ENCODE results near the gene TEX11. TPM values are rescaled to one million over a fixed set of nuclear protein-coding genes. Genes with fewer than 3 reads are reported as not detected.

The TEX11 gene
- total RNA-seq (2014; rRNA removed; shearing (Covaris generic)), result 0.85 and 1.0 TPM in 2 replicates
- 0.28 and 0.60 TPM in 2 replicates for polyA plus RNA-seq (2016; fragmentation: Nextera tagmentation; extraction: Ambion mirVana)
- long read RNA-seq, result 0 reads

GRCh38 chrX:70908541-70908940 lies at the start of gene TEX11:
Gene TEX11, minus strand, starts transcription at chrX:70908711. Its CDS starts 922 bp downstream, at chrX:70907789.
- no peak within 1 kb of the TSS for H3K27ac Mint-ChIP-seq
- Histone ChIP-seq H3K79me2 (replicated peaks; ENCODE audit: insufficient read depth) (no peaks in the 10 kb centered on the region), H3K27me3 (ENCODE audit: insufficient read depth) (no peaks in the 10 kb centered on the region), H2AFZ (no peak within 1 kb of the TSS; the same call in 1 of the 2 replicates), H3K4me1 (ENCODE audit: insufficient read depth) (no peaks in the 10 kb centered on the region), H3K36me3 (ENCODE audit: insufficient read depth) (no peaks in the 10 kb centered on the region), H4K20me1 (replicated peaks; ENCODE audit: insufficient read depth) (no peaks in the 10 kb centered on the region), H3K27ac (ENCODE audit: low read depth) (no peak within 1 kb of the TSS), H3F3A (replicated peaks; ENCODE audit: low read depth) (no peaks in the 10 kb centered on the region), H3K4me2 (no peak within 1 kb of the TSS), H3K9me2 (ENCODE audit: insufficient read depth) (no peaks in the 10 kb centered on the region), H3K4me3 (no peak within 1 kb of the TSS)
- peaks cover 8% of the 10 kb centered on the region; the same call in 2 of the 3 replicates for H3K9me3 Mint-ChIP-seq
- 0 out of 3 replicates have a peak, but pooled peaks cover 3% of the 10 kb centered on the region for H3K4me1 Mint-ChIP-seq
- H3K27me3 Mint-ChIP-seq (ENCODE audit: insufficient read depth, low read depth, poor library complexity), result no peaks in the 10 kb centered on the region
- ATAC-seq (peak; percentile 80), DNase-seq (ENCODE audit: low spot score) (peak; percentile 73)
- H3K4me3 Mint-ChIP-seq, result no peak within 1 kb of the TSS
- peak; percentile 42 to 67 for TF ChIP-seq CTCF (conservative IDR thresholded peaks at IDR 0.05; ENCODE audit: low read depth in 2 of 2)
- TF ChIP-seq CREB1 (CRISPR knock-in tag; IDR thresholded peaks at IDR 0.05; ENCODE audit: low read depth), result no peak
- H3K36me3 Mint-ChIP-seq (ENCODE audit: low read depth), result 0 out of 3 replicates have a peak, but pooled peaks cover 3% of the 10 kb centered on the region

- H3K4me1 ChIP-seq (ENCODE audit: insufficient read depth), result peaks cover 1% of the 10 kb centered on the region; the same call in 1 of the 2 replicates
- H3K36me3 ChIP-seq (ENCODE audit: insufficient read depth), result no peaks in the 10 kb centered on the region
- no peak overlapping the region for H3K4me2 ChIP-seq
- peaks cover 1% of the 10 kb centered on the region for H3K4me1 Mint-ChIP-seq
- H3K27me3 Mint-ChIP-seq (ENCODE audit: insufficient read depth, low read depth, poor library complexity), result no peaks in the 10 kb centered on the region
- no peaks in the 10 kb centered on the region for H3K79me2 ChIP-seq (replicated peaks; ENCODE audit: insufficient read depth)
- DNase-seq (ENCODE audit: low spot score) (no peak), ATAC-seq (no peak)
- no peaks in the 10 kb centered on the region; the same call in 2 of the 3 replicates for H3K9me3 Mint-ChIP-seq
- no peaks in the 10 kb centered on the region for H3K9me2 ChIP-seq (ENCODE audit: insufficient read depth)
- no peak overlapping the region for H3K4me3 ChIP-seq
- no peak overlapping the region for H3K4me3 Mint-ChIP-seq
- no peak overlapping the region for H3K27ac Mint-ChIP-seq
- TF ChIP-seq NANOG (IDR thresholded peaks at IDR 0.05; ENCODE audit: borderline replicate concordance) (no peak), ZNF462 (CRISPR knock-in tag; IDR thresholded peaks at IDR 0.05) (no peak), CTCF (conservative IDR thresholded peaks at IDR 0.05; ENCODE audit: low read depth in 2 of 2) (no peak), STAT1 (IDR thresholded peaks at IDR 0.05; ENCODE audit: unreplicated experiment) (no peak), EZH2 (IDR thresholded peaks at IDR 0.05; ENCODE audit: low read depth, unreplicated experiment) (no peak), EZH2phosphoT487 (IDR thresholded peaks at IDR 0.05; ENCODE audit: unreplicated experiment) (no peak)
- H3K36me3 Mint-ChIP-seq (ENCODE audit: low read depth), result no peaks in the 10 kb centered on the region
- H3F3A ChIP-seq (replicated peaks; ENCODE audit: low read depth), result no peaks in the 10 kb centered on the region
- no peaks in the 10 kb centered on the region for H4K20me1 ChIP-seq (replicated peaks; ENCODE audit: insufficient read depth)
- H3K27ac ChIP-seq (ENCODE audit: low read depth), result no peak overlapping the region
- no peak overlapping the region for H2AFZ ChIP-seq
- no peaks in the 10 kb centered on the region for H3K27me3 ChIP-seq (ENCODE audit: insufficient read depth)
These were observed 46.4 kb upstream of the TEX11 start for GRCh38 chrX:70954871-70955270.
